HG03520 (cell line): ENCODE data around the gene SENP7.
A peak's percentile ranks its signal among the peaks of the same experiment; 100 is the strongest.
"Not testable (repeated sequence)": the region's sequence is repeated elsewhere in the genome, so short reads cannot be mapped to it uniquely, and the experiment has no call there.

Source experiments
- ATAC-seq: cut with Tn5 transposase; IDR thresholded peaks from one replicate; pipeline ENCODE4 v1.9.1; 2021; ENCODE audit warnings: mild to moderate bottlenecking, moderate library complexity; ENCODE audit not compliant: unreplicated experiment

The SENP7 gene

DNA sequence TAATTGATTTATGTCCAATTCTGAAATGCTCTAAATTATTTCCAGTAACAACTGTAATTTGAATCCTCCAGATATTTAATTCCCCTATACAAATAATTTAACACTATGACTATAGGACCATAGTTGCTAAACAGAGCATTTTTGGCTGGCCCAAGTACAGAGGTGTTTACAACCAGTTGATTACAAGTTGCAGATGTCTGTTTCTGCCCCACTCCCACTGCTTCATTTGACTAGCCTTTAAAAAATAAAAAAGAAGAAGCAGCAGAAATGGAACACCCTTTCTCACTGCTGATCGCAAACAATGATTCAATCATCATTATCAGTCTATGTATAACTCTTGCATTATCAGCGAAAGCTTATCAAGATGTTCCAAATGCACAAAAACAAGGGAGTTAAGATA, 54.6 kb downstream of the SENP7 start:
- ATAC-seq: no peak

DNA sequence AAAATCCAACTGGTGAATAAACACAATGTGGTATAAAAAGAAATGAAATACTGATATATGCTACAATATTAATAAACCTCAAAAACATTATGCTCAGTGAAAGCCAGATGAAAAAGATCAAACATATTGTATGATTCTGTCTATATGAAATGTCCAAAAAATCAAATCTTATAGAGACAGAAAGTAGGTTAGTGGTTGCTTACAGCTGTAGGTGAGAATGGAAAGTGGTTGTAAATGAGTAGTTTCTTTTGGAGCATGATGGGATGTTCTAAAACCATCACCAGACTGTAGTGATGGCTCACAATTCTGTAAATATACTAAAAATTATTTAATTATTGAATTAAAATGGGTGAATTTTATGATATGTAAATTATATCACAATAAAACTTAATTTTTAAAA, 58.4 kb downstream of the SENP7 start:
- ATAC-seq: no peak

DNA sequence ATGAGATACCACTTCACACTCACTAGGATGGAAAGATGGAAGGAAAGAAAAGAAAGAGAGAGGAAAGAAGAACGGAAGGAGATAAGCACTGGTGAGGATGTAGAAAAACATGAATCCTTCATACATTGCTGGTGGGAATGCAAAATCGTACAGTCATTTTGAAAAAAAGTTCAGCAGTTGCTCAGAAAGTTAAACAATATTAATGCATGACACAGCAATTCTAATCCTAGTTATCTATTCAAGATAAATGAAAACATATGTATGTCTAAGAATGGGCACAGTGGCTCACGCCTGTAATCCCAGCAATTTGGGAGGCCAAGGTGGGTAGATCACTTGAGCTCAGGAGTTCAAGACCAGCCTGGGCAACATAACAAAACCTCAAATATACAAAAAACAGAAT, 59.1 kb downstream of the SENP7 start:
- ATAC-seq: no peak

DNA sequence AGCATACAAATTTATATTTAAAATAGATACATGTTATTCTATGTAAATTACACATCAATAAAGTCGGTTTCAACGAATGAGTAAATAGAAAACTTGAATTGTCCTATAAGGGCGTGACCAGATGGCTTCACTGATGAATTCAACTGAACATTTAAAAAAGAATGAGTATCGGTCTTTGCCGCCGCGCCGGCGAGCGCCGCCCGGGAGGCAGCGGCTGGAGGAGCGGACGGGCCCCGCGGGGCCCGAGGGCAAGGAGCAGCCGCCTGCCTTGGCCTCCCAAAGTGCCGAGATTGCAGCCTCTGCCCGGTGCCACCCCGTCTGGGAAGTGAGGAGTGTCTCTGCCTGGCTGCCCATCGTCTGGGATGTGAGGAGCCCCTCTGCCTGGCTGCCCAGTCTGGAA, 74.4 kb downstream of the SENP7 start:
- not testable (repeated sequence) for ATAC-seq

DNA sequence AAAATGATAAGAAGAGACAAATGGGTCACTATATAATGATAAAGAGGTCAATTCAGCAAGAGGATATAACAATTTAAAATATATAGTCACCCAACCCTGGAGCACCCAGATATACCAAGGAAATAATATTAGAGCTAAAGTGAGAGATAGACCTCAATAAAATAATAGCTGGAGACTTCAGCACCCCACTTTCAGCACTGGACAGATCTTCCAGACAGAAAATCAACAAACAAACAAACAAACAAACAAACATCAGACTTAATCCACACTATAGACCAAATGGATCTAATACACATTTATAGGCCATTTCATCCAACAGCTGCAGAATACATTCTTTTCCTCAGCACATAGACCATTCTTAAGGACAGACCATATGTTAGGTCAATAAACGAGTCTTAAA, 79.4 kb downstream of the SENP7 start:
- ATAC-seq: no peak

DNA sequence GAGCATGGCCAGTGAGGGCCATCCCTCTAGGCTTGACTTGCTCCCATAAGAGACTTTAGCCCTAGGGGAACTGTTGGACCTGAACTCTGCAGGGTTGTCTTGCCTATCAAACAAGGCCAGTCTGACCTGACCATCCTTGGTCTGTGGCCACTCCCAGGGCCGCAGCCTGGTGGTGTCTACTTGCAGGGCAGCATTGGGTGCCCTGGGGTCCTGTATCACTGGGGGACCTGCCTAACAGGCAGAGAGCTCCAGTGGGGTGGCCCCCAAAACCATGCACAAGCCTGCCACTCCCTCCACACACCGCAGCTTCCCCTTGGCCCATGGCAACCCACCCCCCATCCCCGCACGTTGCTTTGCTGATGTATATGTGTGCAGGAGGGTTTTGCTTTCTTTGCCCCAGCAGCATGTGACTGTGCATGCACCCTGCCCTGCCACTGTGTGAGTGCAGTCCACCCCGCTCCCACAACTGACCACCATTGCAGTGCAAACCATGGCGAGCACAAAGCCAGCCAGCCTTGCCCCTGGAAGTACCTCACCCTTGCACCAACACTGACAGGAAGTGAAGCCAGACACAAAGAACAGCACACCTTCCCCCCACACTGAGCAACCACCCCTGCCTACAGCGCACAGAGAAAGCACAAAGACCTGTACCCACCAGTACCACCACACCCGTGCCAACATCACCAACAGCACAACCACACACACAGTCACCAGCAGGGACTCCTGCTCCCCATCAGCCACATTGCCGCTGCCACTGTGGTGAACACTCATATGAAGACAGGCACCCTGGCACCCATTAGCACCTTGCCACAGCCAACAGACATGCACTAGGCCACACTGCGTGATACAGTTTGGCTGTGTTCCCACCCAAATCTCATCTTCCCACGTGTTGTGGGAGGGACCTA, 88.8 kb downstream of the SENP7 start:
- ATAC-seq: no peak

DNA sequence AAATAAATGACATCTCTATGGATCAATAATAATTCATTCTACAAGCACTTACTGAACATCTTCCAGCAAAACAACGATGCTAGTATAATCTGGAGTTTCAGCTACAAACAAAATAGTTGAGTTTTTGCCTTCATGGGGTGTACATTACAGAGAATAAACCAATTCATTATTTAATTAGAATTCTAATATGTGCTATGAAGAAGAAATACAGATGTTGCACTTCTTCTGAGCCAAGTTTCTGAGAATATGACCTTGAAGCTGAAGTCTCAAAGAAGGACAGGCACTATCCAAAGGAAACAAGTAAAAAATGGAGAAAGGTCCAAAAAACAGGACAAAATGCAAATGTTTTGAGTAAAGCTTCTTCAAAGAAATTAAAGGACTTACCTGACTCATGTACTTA, 94.2 kb downstream of the SENP7 start:
- no peak for ATAC-seq

DNA sequence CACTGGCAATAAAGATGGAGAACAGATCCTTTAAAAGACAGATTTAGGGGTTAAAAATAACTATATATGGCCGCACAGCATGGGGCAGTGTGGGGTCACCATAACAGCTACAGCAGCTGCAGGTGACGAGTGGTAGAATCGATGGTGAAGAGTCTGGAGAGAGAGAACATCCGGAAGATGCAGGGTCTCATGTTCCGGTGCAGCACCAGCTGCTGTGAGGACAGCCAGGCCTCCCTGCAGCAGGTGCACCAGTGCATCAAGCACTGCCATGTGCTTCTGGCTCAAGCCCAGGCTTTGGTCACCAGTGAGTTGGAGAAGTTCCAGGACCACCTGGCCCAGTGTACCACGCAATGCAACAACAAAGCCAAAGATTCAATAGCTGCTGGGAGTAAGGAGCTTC, 98.9 kb downstream of the SENP7 start:
- no peak for ATAC-seq

DNA sequence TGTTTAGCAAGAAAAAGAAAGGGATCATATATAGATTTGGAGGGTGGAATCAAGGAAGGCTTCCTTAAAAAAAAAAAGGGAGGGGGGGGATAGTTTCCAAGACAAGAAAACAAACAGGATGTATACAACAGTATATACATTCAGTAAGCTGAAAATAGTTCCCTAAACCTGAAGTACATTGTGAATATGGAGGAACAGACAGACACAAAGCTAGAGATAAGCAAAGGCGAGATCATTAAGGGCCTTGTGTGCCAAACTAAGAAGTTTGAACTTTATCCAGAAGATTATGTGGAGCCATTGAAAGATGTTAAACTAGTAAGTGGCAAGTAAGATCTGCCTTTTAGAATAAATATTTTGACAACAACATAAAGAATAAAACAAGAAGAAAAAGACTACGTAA, 99.4 kb downstream of the SENP7 start:
- ATAC-seq: no peak

DNA sequence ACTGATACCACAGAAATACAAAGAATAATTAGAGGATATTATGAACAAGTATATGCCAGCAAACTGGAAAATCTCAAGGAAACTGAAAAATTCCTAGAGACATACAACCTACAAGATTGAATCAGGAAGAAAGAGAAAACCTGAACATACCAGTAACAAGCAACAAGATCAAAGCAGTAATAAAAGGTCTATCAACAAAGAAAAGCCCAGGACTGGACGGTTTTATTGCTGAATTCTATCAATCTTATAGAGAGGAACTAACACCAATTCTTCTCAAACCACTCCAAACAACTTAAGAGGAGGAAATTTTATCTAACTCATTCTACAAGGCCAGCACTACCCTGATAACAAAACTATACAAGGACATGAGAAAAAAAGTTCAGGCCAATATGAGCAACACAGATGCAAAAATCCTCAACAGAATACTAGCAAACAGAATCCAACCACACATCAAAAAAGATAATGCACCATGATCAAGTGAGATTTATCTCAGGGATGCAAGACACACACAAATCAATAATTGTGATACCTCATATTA, 121.5 kb downstream of the SENP7 start:
- ATAC-seq: no peak

DNA sequence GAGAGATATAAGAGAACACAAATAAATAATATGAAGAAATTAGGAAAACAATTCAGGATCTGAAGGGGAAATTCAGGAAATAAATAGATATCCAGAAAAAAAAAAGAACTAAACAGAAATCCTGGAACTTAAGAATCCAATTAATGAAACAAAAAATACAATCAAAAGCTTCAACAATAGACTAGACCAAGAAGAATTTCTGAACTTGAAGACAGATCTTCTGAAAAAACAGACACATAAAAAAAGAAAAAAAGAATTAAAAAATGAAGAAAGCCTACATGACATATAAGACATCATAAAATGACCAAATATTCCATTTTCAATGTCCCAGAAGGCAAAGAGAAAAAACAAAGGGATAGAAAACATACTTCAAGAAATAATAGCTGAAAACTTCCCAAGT, 124.3 kb downstream of the SENP7 start:
- no peak for ATAC-seq

DNA sequence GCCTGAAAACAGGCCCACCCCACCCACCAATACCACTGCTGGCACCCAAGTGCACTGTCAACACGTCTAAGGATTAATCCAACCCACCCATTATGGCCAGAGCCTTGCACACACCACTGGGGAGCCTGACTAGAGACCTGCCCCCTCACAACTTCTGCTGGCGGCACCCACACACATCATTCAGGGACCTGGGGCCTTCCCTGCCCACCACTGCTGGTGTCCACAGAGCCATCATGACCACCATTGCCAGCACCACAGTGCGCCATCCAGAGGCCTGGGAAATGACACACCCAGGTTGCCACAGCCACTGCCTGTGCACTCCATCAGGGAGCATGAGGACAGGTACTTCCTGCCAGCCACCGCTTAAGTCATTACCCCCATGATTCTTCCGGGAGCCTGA, 125.7 kb downstream of the SENP7 start:
- no peak for ATAC-seq

DNA sequence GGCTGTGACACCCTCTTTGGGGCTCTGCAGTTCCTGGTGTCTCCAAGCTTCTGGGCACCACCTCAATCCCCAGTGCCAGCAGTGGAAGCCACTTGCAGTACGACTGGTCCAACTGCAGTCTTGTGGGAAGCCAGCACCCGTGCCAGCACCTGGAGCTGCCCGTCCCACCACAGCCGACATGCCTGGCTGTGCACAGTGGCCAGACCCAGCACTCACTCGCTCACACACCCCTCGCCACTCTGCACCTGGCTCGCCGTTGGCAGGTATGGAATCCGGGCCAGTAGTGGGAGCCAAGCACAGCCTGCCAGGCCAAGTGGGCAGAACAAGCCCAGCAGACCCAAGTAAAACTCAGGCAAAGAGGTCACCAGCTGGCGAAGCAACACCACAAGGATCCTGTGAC, 128.6 kb downstream of the SENP7 start:
- ATAC-seq: no peak

DNA sequence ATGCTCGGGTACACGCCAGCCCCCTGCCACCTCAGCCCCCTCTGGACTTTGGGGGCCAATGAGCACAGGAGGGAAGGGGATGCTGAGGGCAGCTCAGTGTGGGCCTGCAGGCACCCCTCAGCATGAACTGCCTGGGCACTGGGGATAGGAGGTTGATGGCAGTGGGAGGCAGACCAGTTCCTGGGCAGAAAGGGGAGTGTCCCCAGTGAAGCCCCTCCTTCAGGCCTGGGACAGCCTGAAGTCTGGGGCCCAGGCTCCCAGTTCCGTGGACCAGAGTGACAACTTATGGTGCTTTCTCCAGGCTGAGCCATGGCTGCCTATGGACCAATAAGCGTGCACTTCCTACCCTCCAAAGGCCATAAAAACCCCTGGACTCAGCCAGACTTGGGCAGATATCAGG, 129.4 kb downstream of the SENP7 start:
- no peak for ATAC-seq

DNA sequence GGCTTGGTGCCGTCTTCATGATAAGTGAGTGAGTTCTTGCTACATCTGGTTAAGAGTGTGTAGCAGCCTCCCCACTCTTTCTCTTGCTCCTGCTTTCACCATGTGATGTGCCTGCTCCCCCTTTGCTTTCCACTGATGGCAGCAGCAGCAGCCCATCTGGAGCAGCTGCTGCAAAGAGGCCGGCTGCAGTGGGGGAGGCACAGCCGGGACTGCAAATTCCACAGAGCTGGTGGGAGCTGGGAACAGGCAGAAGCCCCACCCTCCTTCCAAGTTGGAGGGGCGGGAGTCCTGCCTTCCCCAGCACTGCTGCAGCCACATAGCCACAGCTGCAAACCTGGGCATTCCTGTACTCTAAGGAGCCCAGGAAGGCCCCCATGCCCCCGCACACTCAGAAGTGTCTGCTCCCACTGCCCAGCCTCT, 129.8 kb downstream of the SENP7 start:
- no peak for ATAC-seq

DNA sequence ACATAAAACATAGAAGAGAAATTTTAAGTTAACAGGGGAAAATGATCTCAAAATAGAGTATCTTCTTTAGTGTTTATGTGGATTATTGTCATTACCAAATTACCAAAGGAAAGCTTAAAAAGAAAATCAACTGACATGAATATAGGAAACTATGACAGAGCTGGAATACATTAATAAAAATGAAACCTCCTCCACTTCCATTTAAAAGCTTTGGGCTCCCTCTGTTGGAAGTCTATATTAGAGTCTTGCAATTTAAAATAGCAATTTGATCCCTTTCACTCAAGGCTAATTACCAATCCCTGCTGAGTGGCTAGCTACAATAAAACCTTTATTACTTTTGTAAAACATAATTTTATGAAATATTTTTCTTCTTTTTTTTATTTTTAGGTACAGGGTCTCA, 131.2 kb downstream of the SENP7 start:
- no peak for ATAC-seq

DNA sequence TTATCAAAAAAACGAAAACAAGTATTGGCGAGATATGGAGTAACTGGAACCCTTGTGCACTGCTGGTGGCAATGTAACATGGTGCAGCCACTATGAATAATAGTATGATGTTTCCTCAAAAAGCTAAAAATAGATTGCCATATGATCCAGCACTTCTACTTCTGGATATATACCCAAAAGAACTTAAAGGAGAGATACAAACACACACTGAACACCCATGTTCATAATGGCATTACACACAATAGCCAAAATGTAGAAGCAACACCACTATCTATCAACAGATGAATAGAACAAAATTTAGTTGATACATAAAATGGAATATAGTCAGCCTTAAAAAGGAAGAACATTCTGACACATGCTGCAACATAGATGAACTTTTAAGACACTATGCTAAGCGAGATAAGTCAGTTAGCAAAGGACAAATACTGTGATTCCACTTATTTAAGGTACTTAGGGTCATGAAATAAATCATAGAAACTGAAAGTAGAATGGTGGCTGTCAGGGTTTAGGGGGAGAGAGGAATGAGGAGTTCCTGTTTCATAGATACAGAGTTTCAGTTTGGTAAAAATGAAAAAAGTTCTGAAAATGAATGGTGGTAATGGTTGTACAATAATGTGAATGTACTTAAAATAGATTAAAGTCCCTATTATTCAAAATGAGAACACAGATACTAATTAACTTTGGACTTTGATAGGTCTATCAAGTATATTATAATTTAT, 133.2 kb downstream of the SENP7 start:
- peak; percentile 96 for ATAC-seq

DNA sequence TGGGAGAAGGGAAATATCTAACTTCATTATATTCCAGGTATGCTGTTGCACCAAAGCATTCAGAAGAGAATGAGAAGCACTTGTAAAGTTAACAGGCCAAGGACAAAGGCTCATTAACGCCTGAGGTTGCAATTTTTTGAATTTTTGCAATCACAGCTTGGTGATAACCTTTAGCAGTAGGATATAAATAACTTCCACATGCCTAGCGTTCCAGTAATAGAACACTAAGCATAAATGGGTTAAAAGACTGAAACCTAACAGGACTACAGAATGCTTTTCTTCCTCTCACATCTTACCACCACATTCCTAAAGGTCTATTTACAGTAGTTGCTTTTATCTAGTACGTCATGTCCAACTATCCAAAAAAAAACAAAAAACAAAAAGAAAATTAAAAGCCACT, 135.2 kb downstream of the SENP7 start:
- ATAC-seq: no peak

DNA sequence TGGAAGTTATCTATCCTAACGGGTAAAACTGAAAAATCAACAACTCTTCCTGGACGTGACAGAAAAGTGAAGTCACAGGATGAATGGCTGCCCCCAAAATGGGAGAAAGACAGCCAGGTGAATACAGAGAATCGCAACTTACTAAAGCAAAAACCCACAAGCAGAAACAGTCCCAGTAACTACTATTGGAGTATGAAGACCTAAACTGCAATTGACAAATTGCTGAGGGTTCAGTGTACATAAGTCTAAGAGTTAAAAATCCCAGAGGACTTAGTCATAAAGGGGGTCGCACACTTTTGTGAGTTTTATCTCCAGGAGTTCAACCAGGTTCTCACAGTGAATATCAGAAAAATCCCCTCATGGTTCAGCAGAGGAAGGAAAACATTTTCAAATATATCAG, 135.8 kb downstream of the SENP7 start:
- no peak for ATAC-seq

DNA sequence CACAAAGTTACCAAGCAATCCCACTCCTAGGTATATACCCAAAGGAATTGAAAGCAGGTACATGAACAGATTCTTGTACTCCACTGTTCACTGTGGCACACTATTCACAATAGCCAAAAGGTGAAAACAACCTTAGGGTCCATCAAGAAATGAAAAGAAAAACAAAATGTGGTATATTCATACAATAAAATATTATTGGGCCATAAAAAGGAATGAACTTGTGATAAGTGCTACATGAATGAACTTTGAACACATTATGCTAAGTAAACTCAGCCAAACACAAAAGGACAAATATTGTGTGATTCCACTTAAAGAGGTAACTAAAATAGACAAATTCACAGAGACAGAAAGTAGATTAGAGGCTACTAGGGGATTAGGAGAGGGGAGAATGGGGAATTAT, 137.4 kb downstream of the SENP7 start:
- no peak for ATAC-seq

DNA sequence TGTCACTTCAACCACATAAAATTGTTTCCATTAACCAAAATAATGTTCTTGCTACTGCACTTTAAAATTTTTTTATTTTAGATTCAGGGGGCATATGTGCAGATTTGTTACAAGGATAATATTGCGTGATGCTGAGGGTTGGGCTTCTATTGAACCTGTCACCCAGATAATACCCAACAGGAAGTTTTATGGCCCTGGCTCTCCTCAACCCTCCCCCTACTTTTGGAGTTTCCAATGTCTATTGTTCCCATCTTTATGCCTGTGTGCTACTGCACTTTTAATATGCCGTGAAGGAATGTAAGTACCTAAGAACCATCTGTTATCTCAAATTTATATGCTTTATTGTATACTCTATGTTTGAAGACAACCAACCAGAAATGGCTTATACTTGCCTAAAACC, 150.6 kb downstream of the SENP7 start:
- ATAC-seq: no peak

DNA sequence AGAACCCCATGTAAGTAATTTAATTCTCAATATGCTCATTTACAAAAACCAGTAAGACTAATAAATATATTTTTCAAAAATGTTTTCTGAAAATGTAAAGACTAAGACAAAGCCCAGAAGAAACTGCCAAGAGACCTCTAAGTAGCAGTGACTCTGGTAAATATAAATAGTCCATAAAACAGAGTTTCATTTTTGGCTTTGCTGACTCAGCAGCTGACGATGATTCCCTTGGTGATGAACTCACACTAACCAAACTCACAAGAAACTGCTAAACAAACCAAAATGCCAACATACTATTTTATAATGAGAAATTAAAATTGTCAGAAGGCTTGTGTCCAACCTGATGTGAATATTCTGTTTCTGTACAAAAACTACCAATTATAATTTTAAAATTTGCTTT, 161.2 kb downstream of the SENP7 start:
- no peak for ATAC-seq
